Measurements from ENCODE around the gene AWAT2.

- TF ChIP-seq CTCF (conservative IDR thresholded peaks at IDR 0.05 in 1 of 2, IDR thresholded peaks at IDR 0.05 in 1 of 2; ENCODE audit: extremely low read depth in 1 of 2, insufficient read depth in 1 of 2, low read depth in 1 of 2, low read length in 2 of 2) (no peak), EZH2 (IDR thresholded peaks at IDR 0.05; ENCODE audit: borderline replicate concordance, low read length) (no peak)
Measured at GRCh38 chrX:70001708-70002341, 47.9 kb downstream of the AWAT2 start.

Measured in mammary epithelial cell (primary cell).